ENCODE measurements around the gene CRACR2B. TPM values are rescaled to one million over a fixed set of nuclear protein-coding genes. Genes with fewer than 3 reads are reported as not detected.

Gene CRACR2B
- polyA plus RNA-seq, 3 donors: 36.7 to 174 (median 50.7) TPM

GRCh38 chr11:858762-859339 lies 31.1 kb downstream of the CRACR2B start:
- WGBS, 3 donors: 82 to 89% (median 87%) methylated on average over 31 to 37 of the region's 37 CpGs
- H3K27ac ChIP-seq (ENCODE audit: low read depth, low read length): no peak overlapping the region

- WGBS, 3 donors: 46 to 60% (median 58%) methylated on average over 20 to 31 of the region's 31 CpGs
- H3K27ac ChIP-seq (ENCODE audit: low read depth, low read length): no peak overlapping the region
These were observed 31.8 kb downstream of the CRACR2B start for GRCh38 chr11:859394-860131.

- WGBS, 3 donors: 83 to 86% (median 85%) methylated on average over 20 to 21 of the region's 21 CpGs
- no peak overlapping the region for H3K27ac ChIP-seq (ENCODE audit: low read depth, low read length)
These were observed 32.8 kb downstream of the CRACR2B start for GRCh38 chr11:860234-861104.

- 83 to 92% (median 91%) methylated on average over 14 of the region's 14 CpGs for WGBS, 3 donors
- H3K27ac ChIP-seq (ENCODE audit: low read depth, low read length): no peak overlapping the region
These were observed 33.4 kb downstream of the CRACR2B start for GRCh38 chr11:861105-861479.

DNA sequence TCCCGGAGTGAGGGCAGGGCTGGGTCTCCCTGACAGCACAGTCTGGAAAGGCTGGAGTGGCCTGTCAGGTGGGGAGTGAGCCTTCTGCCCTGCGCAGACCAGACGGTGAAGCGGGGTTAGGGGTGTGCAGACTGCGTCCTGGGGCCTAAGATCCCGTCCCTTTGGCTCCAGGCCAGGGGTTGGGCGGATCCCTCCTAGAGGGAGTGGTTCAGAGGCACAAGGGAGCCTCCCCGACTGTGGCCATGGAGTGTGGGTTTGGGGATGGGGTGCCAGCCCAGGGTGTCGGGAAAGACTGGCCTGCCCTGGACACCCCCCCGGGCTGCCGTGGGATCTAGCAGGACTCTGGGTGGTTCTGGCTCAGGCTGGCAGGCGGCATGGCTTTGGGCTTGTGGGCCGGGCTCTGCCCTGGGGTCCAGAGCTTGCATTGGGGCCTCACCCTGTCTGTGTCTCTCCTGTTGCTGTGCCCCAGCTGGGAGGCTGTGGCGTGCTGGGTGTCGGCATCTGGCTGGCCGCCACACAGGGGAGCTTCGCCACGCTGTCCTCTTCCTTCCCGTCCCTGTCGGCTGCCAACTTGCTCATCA lies 34.5 kb downstream of the CRACR2B start:
- 64 to 68% (median 65%) methylated on average over 19 to 20 of the region's 20 CpGs for WGBS, 3 donors
- H3K27ac ChIP-seq (ENCODE audit: low read depth, low read length): no peak overlapping the region

GRCh38 chr11:862696-863022 lies 34.9 kb downstream of the CRACR2B start:
- 85 to 87% (median 85%) methylated on average over 11 to 12 of the region's 12 CpGs for WGBS, 3 donors
- H3K27ac ChIP-seq (ENCODE audit: low read depth, low read length): no peak overlapping the region

- H3K27ac ChIP-seq (ENCODE audit: low read depth, low read length): no peak overlapping the region
- 78 to 88% (median 83%) methylated on average over 24 of the region's 24 CpGs for WGBS, 3 donors
These were observed 35.5 kb downstream of the CRACR2B start for GRCh38 chr11:863023-863909.

DNA sequence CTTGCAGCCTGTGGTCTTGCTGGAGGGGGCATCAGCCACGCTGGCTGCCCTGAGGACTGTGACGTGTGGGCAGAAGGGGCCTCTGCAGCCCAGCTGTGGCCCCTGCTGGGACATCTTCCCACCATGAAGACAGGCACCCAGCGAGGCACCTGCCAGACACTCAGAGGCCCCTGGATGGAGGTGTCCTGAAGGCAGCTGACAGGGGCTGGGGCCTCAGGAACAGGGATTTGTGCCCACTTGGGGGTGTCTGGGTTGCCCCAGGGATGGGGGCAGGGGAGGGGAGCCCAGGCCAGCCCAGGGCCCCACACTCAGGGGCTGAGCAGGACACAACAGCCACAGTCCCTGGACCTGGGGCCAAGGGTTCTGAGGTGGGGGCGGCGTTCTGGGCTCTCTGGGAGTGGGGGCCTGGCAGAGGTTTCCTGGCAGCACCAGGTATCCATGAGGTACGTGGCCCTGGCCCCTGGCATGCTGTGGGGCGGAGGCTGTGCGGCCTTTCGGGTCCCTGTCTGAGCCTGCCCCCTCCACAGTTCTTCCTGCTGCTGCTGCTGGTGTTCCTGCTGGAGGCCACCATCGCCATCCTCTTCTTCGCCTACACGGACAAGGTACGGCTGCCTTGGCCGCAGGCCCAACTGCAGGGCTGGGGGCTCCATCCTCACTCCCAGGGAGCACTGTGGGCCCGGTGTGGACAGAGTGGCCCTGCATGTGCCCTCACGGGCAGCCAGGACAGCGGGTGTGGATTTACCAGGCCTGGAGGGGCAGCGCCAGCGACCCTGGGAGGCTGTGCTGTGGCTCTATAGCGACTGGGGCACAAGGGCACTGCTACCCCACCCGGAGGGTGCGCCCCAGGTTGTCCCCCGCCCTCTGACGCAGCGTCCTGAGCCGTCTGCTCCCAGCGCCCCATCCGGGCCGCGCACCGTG lies 36.5 kb downstream of the CRACR2B start:
- 90 to 95% (median 92%) methylated on average over 30 to 31 of the region's 31 CpGs for WGBS, 3 donors
- no peak overlapping the region for H3K27ac ChIP-seq (ENCODE audit: low read depth, low read length)

GRCh38 chr11:864898-865297 lies 37.2 kb downstream of the CRACR2B start:
- 89 to 94% (median 91%) methylated on average over 9 to 10 of the region's 11 CpGs for WGBS, 3 donors
- no peak overlapping the region for H3K27ac ChIP-seq (ENCODE audit: low read depth, low read length)

DNA sequence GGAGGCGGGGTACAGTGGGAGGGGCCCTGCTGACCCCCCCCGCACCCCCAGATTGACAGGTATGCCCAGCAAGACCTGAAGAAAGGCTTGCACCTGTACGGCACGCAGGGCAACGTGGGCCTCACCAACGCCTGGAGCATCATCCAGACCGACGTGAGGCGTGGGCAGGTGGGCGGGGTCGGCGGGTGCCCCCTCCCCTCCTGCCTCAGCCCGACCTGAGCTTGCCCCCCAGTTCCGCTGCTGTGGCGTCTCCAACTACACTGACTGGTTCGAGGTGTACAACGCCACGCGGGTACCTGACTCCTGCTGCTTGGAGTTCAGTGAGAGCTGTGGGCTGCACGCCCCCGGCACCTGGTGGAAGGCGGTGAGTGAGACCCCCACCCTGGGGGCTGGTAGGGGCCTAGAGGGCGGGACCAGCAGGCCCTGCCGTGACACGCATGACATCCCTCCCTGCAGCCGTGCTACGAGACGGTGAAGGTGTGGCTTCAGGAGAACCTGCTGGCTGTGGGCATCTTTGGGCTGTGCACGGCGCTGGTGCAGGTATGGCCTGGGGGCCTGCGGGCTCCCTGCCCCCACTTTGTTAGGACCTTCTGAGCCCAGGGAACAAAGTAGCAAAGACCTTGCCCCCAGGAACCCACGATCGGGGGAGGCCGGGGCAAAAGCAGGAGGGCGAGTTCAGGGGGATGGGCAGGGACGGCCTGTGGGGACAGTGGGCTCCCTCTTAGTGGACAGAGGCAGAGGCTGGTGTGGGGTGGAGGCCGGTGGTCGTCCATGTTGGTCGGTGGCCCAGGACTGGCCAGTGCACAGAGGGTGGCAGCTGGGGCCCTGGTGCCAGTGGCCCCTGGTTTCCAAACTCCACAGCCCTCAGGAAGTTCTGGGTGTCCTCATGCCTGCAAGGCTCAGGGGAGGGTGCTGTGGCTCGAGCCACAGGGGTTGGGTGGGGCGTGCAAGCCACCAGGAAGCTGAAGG lies 38.0 kb downstream of the CRACR2B start:
- 81 to 84% (median 82%) methylated on average over 39 to 41 of the region's 41 CpGs for WGBS, 3 donors
- no peak overlapping the region for H3K27ac ChIP-seq (ENCODE audit: low read depth, low read length)

- no peak overlapping the region for H3K27ac ChIP-seq (ENCODE audit: low read depth, low read length)
- 86 to 91% (median 91%) methylated on average over 12 to 14 of the region's 14 CpGs for WGBS, 3 donors
These were observed 38.8 kb downstream of the CRACR2B start for GRCh38 chr11:866481-866880.

DNA sequence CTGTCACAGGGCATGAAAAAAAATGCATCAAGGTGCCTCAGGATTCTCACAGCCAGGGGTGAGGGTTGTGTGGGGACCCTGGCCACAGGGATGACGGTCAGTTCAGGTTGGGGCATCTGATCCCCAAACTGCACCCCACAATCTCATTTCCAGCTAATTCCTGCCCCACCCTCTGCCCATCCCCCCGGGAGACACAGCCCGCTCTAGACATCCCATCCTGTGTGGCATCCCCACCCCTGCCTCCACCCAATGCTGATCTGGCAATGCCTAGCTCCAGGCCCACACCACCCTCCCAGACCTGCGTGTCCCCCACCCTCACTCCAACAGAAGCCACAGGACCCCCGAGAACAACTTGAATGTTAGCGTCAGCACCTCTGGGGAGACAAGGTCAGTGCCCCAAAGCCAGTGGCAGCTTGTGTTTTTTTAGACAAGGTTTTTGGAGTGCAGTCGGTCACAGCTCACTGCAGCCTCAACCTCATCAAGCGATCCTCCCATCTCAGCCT lies 40.2 kb downstream of the CRACR2B start:
- no peak overlapping the region for H3K27ac ChIP-seq (ENCODE audit: low read depth, low read length)

GRCh38 chr11:868394-868793 lies 40.7 kb downstream of the CRACR2B start:
- no peak overlapping the region for H3K27ac ChIP-seq (ENCODE audit: low read depth, low read length)
- WGBS, 3 donors: 40 to 89% (median 87%) methylated on average over 17 of the region's 17 CpGs

More for the DNA sequence above, 40.2 kb downstream of the CRACR2B start:
- WGBS, 3 donors: 73 to 87% (median 85%) methylated on average over 8 of the region's 8 CpGs

DNA sequence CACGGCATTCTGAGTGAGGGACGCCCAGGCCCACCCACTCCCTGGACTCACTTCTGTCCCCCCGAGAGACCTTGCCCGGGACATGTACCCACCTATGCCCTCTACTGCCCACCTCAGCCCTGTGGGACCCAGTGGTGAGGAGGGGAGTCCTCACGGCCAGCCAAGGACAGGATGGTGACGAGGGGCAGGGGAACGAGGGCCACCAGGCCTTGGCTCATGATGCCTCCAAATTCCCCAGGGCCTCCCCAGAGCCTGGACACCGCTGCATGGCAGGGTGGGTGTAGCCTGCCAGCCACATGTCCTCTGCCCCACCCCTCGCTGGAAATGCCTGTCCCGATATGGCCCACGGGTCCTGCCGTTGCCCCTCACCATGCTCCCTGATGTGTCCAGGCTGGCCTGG lies 41.1 kb downstream of the CRACR2B start:
- 79 to 83% (median 80%) methylated on average over 12 of the region's 12 CpGs for WGBS, 3 donors
- no peak overlapping the region for H3K27ac ChIP-seq (ENCODE audit: low read depth, low read length)

DNA sequence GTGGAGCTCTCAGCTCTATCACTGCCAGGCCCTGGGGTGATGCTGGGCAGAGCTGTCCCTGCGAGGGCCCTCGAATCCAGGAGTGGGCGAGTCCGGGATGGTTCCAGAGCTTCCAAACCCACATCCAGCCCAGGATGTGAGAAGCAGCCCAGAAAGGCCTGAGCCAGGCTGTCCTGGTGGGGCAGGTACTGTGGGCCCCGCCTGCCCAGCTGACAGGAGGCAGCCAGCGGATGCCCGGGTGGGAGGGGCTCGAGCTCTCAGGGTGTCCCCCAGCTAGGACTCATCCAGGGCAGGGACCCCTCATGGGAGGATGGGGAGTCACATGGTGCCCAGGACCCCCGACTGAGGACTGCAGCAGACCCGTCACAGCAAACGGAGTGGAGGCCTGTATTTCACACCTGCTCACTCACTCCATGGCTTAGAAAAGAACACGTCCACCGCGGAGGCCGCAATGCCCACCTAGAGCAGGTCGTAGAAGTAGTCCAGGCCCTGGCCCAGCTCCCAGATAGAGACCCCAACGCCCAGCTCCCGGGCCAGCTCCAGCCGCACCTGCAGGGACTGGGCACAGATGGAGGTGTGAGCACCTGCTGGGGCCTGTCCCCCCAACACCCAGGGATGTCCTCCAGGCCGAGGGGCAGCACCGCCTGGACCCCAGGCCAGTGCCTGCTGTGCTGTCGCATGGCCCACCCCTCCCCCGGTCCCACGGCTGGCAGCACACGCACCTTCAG lies 41.8 kb downstream of the CRACR2B start:
- H3K27ac ChIP-seq (ENCODE audit: low read depth, low read length): no peak overlapping the region
- 89 to 92% (median 89%) methylated on average over 23 to 25 of the region's 25 CpGs for WGBS, 3 donors
